Measurements from ENCODE around the gene RALGAPA1. TPM values are rescaled to one million over a fixed set of nuclear protein-coding genes. Genes with fewer than 3 reads are reported as not detected.
"Not testable (repeated sequence)": the region's sequence is repeated elsewhere in the genome, so short reads cannot be mapped to it uniquely, and the experiment has no call there.

RALGAPA1 gene
- total RNA-seq, 6 experiments from 2014 or later = 16.2 to 23.3 (median 19.7) TPM

- Histone ChIP-seq H3K36me3 (no peaks in the 10 kb centered on the region), H3K27me3 (no peaks in the 10 kb centered on the region), H3K4me1 (no peaks in the 10 kb centered on the region), H3K27ac (no peak overlapping the region), H3K9me3 (no peaks in the 10 kb centered on the region), H3K4me3 (no peak overlapping the region)
- ATAC-seq (no peak), DNase-seq (no peak)
- WGBS (ENCODE audit: insufficient coverage, low coverage, low lambda C conversion rate, missing lambda C conversion rate) = 52% methylated on average over 1 of the region's 1 CpG
- intact Hi-C loops (cut with DNase I) = no loop called here
- TF ChIP-seq, protein P1, sequence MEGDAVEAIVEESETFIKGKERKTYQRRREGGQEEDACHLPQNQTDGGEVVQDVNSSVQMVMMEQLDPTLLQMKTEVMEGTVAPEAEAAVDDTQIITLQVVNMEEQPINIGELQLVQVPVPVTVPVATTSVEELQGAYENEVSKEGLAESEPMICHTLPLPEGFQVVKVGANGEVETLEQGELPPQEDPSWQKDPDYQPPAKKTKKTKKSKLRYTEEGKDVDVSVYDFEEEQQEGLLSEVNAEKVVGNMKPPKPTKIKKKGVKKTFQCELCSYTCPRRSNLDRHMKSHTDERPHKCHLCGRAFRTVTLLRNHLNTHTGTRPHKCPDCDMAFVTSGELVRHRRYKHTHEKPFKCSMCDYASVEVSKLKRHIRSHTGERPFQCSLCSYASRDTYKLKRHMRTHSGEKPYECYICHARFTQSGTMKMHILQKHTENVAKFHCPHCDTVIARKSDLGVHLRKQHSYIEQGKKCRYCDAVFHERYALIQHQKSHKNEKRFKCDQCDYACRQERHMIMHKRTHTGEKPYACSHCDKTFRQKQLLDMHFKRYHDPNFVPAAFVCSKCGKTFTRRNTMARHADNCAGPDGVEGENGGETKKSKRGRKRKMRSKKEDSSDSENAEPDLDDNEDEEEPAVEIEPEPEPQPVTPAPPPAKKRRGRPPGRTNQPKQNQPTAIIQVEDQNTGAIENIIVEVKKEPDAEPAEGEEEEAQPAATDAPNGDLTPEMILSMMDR (IDR thresholded peaks at IDR 0.05) = no peak
- no peak for TF ChIP-seq POLR2A (IDR thresholded peaks at IDR 0.05)
These were observed 25.4 kb downstream of the RALGAPA1 start for GRCh38 chr14:35783699-35784098.

DNA sequence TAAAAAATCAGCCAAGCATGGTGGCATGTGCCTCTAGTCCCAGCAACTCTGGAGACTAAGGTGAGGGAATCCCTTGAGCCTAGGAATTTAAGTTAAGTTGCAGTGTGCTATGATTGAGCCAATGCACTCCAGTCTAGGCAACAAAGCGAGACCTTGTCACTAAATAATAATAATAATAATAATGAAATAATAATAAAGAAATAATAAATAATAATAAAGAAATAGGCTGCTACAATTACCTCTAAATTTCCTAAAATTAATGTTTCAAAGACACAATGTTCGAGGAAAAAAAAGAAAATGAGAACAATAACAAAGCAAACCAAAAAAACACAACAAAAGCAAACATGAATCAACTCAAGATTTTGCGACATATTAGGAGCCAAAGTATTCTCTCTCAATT is 29.7 kb downstream of the RALGAPA1 start:
- H3K4me3 ChIP-seq = no peak overlapping the region
- ATAC-seq = no peak
- no peaks in the 10 kb centered on the region for H3K9me3 ChIP-seq
- no peak overlapping the region for H3K27ac ChIP-seq
- H3K4me1 ChIP-seq = no peaks in the 10 kb centered on the region
- 97% methylated on average over 3 of the region's 3 CpGs for WGBS (ENCODE audit: insufficient coverage, low coverage, low lambda C conversion rate, missing lambda C conversion rate)
- intact Hi-C loops (cut with DNase I) = no loop called here
- no peaks in the 10 kb centered on the region for H3K27me3 ChIP-seq
- DNase-seq = no peak
- TF ChIP-seq, protein P1 (IDR thresholded peaks at IDR 0.05) = no peak
- H3K36me3 ChIP-seq = peaks cover 0 to 4% (median 0%) of the 10 kb centered on the region in 4 donors

DNA sequence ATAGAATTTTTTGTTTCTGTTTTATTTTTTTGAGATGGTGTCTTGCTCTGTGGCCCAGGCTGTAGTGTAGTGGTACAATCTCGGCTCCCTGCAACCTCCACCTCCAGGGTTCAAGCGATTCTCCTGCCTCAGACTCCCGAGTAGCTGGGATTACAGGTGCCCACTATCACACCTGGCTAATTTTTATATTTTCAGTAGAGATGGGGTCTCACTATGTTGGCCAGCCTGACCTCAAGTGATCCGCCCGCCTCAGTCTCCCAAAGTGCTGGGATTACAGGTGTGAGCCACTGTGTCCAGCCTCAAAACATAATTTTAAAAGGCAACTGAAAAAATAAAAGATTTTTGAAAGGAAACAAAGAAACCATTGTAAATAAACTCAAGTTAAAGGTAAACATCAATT is 31.5 kb downstream of the RALGAPA1 start:
- H3K9me3 ChIP-seq; intact Hi-C loops (cut with DNase I); H3K27me3 ChIP-seq; H3K4me3 ChIP-seq; H3K4me1 ChIP-seq; H3K27ac ChIP-seq; DNase-seq; H3K36me3 ChIP-seq; ATAC-seq: not testable (repeated sequence)
- WGBS (ENCODE audit: insufficient coverage, low coverage, low lambda C conversion rate, missing lambda C conversion rate) = 95% methylated on average over 5 of the region's 5 CpGs

- TF ChIP-seq POLR2A (IDR thresholded peaks at IDR 0.05) = no peak
- TF ChIP-seq, protein P1 (IDR thresholded peaks at IDR 0.05) = no peak
- Histone ChIP-seq H3K27ac (no peak overlapping the region), H3K4me1 (no peaks in the 10 kb centered on the region), H3K4me3 (no peak overlapping the region), H3K9me3 (no peaks in the 10 kb centered on the region), H3K27me3 (no peaks in the 10 kb centered on the region), H3K36me3 (peaks cover 0 to 4% (median 0%) of the 10 kb centered on the region in 4 donors)
- no peak for DNase-seq
- intact Hi-C loops (cut with DNase I) = no loop called here
- no peak for ATAC-seq
- WGBS (ENCODE audit: insufficient coverage, low coverage, low lambda C conversion rate, missing lambda C conversion rate) = 79% methylated on average over 4 of the region's 4 CpGs
These were observed 32.3 kb downstream of the RALGAPA1 start for GRCh38 chr14:35776823-35777222.

- H3K27me3 ChIP-seq; H3K36me3 ChIP-seq; H3K4me3 ChIP-seq; ATAC-seq; H3K27ac ChIP-seq; DNase-seq; intact Hi-C loops (cut with DNase I); H3K9me3 ChIP-seq; H3K4me1 ChIP-seq: not testable (repeated sequence)
- 100% methylated on average over 5 of the region's 5 CpGs for WGBS (ENCODE audit: insufficient coverage, low coverage, low lambda C conversion rate, missing lambda C conversion rate)
These were observed 33.0 kb downstream of the RALGAPA1 start for GRCh38 chr14:35776085-35776484.

DNA sequence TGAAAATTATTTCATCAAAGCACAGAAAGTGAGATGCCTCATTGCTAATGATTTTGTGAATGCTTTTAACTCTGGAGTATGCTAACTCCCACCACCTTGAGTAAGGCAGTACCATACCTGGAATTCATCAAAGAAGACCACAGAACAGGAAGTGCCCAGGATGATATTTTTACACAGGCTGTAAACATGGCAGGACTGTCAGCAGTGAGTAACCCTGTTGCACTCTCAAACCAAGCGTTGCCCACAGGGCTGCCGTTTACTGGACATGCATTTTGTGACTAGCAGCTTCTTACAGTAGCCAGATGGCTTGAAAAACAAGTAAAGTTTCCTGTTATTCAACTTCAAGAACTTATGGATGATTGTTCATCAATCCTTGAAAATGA is 42.4 kb downstream of the RALGAPA1 start:
- no peak for TF ChIP-seq POLR2A (IDR thresholded peaks at IDR 0.05)
- TF ChIP-seq, protein P1 (IDR thresholded peaks at IDR 0.05) = no peak
- intact Hi-C loops (cut with DNase I) = no loop called here
- ATAC-seq (no peak), DNase-seq (no peak)
- H3K36me3 ChIP-seq = peaks cover 0 to 9% (median 0%) of the 10 kb centered on the region in 4 donors
- no peak overlapping the region for H3K27ac ChIP-seq
- H3K4me3 ChIP-seq = no peak overlapping the region
- 84% methylated on average over 2 of the region's 2 CpGs for WGBS (ENCODE audit: insufficient coverage, low coverage, low lambda C conversion rate, missing lambda C conversion rate)
- H3K27me3 ChIP-seq = no peaks in the 10 kb centered on the region
- H3K4me1 ChIP-seq = no peaks in the 10 kb centered on the region
- no peaks in the 10 kb centered on the region for H3K9me3 ChIP-seq

All from right lobe of liver (tissue), 6 donors.